ENCODE data around the gene SYNGR4.
A peak's percentile ranks its signal among the peaks of the same experiment; 100 is the strongest.
"Not testable (repeated sequence)": the region's sequence is repeated elsewhere in the genome, so short reads cannot be mapped to it uniquely, and the experiment has no call there.

The SYNGR4 gene

DNA sequence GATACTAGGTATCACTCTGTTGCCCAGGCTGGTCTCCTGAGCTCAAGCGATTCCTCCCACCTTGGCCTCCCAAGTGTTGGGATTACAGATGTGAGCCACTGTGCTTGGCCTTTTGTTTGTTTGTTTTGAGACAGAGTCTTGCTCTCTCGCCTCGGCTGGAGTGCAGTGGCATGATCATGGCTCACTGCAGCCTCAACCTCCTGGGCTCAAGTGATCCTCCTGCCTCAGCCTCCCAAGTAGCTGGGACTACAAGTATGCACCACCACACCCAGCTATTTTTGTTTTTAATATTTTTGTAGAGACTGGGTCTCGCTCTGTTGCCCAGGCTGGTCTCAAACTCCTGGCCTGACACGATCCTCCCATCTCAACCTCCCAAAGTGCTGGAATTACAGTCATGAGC, 7.6 kb downstream of the SYNGR4 start:
- DNase-seq = not testable (repeated sequence)

GRCh38 chr19:48372904-48373303, 8.7 kb downstream of the SYNGR4 start:
- DNase-seq = no peak

DNA sequence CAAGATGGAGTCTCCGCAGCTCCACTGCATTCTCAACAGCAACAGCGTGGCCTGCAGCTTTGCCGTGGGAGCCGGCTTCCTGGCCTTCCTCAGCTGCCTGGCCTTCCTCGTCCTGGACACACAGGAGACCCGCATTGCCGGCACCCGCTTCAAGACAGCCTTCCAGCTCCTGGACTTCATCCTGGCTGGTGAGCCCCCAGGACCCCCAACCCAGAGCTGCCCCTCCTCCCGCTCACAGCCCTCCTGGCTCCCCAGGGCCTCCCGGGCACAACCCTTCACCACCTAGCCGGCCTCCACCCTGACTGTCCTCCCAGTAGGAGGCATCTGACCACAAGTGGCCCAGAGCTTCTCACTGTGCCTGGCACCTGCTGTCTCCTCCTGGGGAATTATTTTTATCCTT, 9.4 kb downstream of the SYNGR4 start:
- DNase-seq = no peak

DNA sequence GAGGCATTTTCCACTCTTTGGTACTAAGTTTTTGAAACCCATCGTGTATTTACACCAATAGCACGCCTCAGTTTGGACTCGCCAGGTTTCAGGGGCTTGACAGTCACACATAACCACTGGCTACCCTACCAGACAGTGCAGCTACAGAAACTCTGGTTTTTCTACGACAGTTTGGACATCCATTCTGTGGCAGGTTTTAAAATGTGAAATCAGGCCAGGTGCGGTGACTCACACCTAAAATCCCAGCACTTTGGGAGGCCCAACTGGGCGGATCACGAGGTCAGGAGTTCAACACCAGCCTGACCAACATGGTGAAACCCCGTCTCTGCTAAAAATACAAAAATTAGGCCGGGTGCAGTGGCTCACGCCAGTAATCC, 14.0 kb downstream of the SYNGR4 start:
- DNase-seq = no peak

- DNase-seq = no peak
Measured at GRCh38 chr19:48379058-48379457, 14.9 kb downstream of the SYNGR4 start.

GRCh38 chr19:48381178-48381950, 17.2 kb downstream of the SYNGR4 start:
- no peak for DNase-seq

GRCh38 chr19:48382286-48382685, 18.1 kb downstream of the SYNGR4 start:
- DNase-seq = no peak

DNA sequence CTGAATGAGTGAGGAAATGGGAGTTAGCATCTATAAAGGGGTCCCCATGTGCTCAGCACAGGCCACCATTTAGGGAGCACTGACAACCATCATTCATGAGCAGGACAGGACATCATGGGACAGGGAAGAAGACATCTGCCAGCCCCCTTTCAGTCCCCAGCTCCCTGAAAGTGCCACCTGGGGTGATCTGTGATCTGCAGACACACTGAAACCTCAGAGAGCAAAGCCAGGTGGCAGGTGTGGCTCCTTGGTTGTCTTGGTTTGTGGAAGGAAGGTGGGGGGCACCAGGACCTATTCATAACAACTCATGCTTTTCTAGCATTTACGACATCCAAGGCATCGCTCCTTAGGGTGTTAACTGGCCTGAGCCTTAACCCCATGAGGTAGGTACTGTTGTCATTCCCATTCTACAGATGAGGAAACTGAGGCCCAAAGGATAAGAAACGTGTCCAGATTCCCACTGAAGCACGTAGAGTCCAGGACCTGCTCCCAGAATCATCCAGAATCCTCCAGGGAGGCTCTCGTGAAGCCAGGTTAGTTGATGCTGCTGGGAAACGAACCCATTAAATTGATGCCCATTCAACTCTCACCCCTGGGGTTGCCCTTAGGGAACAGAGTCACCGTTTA, 21.4 kb downstream of the SYNGR4 start:
- no peak for DNase-seq

- DNase-seq = no peak
Measured at GRCh38 chr19:48386981-48387380, 22.8 kb downstream of the SYNGR4 start.

GRCh38 chr19:48390188-48391099, 26.3 kb downstream of the SYNGR4 start:
- DNase-seq = peak; percentile 53 to 54

DNA sequence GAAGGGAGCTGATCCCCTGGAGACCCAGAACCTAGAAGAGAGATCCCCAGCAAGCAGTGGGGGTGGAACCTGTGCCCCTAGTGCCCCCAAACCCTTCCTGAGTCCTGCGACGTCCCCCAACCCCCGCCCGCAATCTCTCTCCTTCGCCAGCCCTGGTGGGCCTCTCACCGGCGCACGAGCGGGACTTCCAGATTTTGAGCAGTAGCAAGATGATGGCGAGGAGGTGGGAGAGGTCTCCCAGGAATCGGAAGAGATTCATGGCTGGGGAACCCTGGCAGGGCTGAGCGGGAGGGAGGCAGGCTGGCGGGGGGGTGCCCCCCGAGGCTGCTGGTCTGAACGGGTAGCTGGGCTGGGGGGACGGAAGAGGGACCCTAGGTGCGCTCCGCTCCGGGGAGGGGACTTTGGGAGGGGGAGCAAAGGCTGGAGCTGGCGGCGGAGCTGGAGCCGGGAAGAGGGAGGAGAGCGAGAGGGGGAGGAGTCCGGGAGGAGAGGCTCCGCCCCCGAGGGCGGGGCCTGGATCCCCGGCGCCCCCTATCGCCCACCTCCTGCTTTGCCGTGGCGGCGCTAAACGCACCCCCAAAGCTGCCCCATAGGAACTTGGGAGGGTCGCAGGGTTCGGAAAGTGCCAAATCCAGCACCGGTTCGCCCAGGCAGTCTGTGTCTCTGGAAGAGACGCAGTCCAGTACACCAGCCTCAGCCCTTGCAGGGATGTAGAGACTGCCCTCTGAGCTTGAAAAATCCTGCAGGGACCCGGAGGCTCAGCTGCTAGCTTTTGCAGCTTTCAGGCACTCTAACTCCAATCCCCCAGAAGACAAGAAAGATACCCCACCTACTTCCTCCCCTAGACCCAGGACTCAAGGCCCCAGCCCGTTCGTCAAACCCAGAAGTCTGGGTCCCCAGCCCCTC, 27.2 kb downstream of the SYNGR4 start, which contains the start of gene KDELR1:
Gene KDELR1, minus strand, starts transcription at position 452 of the 906 bp plus-strand sequence. Its CDS starts 193 bp downstream, at position 259.
- DNase-seq = peak; percentile 71 to 80

DNA sequence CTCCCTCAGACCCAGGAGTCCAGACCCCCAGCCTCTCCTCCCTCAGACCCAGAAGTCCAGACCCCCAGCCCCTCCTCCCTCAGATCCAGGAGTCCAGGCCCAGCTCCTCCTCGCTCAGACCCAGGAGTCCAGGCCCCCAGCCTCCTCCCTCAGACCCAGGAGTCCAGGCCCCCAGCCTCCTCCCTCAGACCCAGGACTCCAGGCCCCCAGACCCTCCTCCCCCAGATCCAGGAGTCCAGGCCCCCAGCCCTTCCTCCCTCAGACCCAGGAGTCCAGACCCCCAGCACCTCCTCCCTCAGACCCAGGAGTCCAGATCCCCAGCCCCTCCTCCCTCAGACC, 27.8 kb downstream of the SYNGR4 start:
- not testable (repeated sequence) for DNase-seq

DNA sequence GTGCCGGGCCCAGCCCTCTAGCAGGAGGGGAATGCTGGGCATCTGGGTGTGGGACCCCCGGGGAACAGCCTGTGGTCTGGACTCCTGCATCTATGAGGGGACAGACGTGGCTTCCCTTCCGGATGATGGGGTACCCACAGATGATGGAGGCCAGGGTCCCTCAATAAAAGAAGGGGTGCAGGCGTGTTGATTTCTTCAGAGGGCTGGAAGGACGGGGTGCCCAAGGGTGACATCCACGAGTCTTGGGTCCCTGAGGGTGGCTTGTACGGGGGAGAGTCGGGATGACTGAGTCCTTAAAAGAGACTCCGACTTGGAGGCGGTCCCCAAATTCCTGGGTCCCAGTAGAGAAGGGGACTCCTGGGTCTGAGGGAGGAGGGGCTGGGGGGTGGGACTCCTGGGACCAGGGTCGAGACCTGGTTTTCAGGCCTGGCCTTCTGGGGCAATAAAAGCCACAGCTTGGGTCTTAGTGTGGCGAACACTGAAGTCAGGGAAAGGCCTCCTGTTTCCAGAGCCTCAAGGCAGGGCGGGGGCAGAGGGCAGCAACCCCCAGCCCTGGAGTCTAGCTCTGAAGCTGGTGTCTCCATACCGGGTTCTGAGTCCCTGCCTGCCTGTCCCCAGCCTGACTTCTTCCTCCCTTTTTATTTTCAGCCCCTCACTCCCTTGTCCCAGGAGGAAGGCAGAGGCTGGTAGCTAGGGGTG, 28.8 kb downstream of the SYNGR4 start:
- DNase-seq = no peak

- no peak for DNase-seq
Measured at GRCh38 chr19:48393559-48394330, 29.6 kb downstream of the SYNGR4 start, which contains the start of gene GRIN2D. Gene GRIN2D, plus strand, starts transcription at chr19:48393668. Its CDS starts 4,725 bp downstream, at chr19:48398393.

DNA sequence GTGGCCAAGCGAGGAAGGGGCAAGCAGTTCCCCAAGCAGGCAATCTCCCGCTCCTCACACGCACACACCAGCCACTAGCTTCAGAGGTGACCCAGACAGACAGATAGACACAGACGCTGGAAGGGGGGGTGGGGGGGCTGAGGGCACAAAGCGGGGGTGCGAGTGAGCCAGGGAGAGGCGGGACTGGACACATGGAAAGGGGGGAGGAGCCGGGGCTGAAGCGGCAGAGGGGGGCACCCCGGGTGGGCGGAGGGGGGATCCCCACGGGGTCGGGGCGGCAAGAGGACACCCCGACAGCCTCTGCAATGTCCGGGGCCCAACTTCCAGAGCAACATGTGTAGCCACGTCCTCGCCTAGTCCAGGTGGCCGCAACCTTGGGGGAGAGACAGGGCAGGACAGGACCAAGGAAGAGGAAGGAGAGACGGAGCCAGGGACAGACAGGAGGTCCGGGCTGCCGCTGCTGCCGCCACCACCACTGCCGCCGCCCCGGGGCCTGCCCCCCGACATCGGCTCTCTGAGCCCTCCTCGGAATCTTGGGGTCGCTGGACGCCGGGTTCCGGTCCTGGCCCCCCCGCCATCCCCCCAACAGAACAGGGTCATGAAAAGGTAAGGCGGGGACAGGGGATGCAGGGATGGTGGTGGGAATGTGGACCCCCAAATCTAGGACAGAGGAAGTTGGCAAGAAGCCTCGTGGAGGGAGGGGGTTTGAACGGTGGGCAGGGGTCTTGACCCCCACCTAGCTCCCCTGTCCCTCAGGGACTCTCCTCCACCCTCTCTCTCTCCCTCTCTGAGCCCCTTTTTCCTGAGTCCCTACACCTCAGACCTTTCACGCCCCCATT, 30.4 kb downstream of the SYNGR4 start:
- DNase-seq = no peak

DNA sequence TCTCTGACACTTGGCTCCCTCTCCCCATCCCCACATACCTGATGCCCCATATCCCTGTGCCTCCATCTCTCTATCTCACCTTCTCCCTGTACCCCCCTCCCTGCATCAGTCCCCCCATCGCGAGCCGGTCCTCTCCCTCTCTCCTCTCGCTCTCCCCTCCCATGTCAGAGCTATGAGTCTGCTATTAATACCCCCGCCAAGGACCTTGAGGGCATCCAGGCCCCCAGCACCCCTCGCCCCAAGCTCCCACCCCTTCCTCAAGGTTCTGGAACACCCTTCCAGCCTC, 30.9 kb downstream of the SYNGR4 start:
- no peak for DNase-seq

- DNase-seq = no peak
Measured at GRCh38 chr19:48395499-48395898, 31.3 kb downstream of the SYNGR4 start.

DNA sequence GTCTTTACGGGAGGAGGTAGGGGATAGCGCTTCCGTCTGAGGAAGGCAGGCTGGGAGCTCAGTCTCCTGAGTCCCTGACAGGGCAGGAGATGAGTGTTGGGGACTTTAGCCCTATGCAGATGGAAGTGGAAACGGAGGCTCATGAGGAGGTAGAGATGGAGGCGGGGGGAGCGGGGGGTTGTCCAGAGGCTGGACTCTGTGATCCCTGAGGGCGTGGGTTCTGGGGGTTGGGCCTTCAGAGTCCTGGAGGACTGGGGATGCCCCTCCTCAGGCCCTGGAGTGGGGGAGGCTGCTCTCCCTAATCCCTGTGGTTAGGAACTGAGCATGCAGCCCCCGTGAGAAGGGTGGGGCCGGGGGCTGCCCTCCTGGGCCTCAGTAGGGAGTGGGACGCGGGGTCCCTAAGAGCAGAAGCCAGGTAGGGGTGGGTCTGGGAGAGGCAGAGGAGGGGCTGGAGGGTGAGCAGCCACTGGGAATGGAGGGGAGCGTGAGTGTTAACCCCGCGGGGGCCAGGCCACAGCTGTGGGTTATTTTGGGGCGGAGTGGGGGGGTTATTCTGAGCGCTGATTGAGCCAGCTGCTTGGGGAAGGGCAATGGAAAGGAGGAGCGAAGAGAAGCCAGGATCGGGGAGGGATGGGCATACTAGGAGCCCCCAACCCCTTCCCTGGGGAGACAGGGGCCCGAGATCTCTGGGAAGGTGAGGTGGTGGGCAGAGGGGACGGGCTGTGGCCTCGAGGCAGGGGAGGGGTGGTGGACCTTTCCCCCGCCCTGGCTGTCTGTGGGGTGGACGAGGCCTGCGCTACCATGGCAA, 32.1 kb downstream of the SYNGR4 start:
- no peak for DNase-seq

DNA sequence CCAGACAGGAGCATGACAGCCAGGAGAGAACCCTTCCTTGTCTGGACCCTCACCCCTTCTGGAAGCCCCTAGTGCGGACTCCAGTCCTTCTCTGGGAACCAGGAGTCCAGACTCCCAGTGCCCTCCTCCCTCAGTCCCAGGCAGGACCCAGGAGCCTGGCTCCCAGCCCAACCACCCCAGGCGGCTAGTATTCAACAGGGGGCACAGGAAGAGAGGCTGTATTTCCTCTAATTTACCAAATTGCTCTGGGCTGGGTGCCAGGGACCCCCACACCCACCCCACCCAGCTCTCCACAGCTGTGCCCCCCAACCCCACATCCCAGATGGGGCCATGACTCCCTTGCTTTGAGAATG, 32.6 kb downstream of the SYNGR4 start:
- DNase-seq = no peak

Measured in stimulated activated CD4-positive, alpha-beta T cell treated with anti-CD3 and anti-CD28 coated beads, Interleukin-2, amount 100 ng/mL, for 48 hours (primary cell).